Pancreas (tissue), 10 donors: Measurements from ENCODE around the gene TBX6. TPM values are rescaled to one million over a fixed set of nuclear protein-coding genes. Genes with fewer than 3 reads are reported as not detected.

Experiments used
- ATAC-seq, 4 donors: fragments of 200-7000 bp; cut with Tn5 transposase; one replicate each; pipeline versions ENCODE4 v1.8.0 to v1.9.1; 2020; ENCODE audit warnings: mild to moderate bottlenecking in 4 of 4, moderate library complexity in 4 of 4
- DNase-seq, 6 donors: peaks; one replicate each; pipeline ENCODE4 v3.0.0-alpha.2; 2020
- FAIRE-seq: peaks from 2 replicates; lab custom pipeline; 2012; peaks lifted over from hg19 to GRCh38; lab: Jason Lieb, UNC
- H3K27ac ChIP-seq, 4 donors: fragments of 200-600 bp; sonication (generic); 1 replicate in 3 of 4; 2 replicates in 1 of 4; pipeline versions ENCODE4 v1.5.0 to v1.8.0; 2020
- H3K27me3 ChIP-seq, 4 donors: fragments of 200-600 bp; one replicate each; pipeline ENCODE4 v1.8.0; 2021
- H3K36me3 ChIP-seq, 3 donors: fragments of 200-600 bp; sonication (generic) in 1 of 3; one replicate each; pipeline versions ENCODE4 v1.5.0 to v1.8.0; 2020 to 2021
- H3K4me1 ChIP-seq, 3 donors: fragments of 200-600 bp; one replicate each; pipeline ENCODE4 v1.8.0; 2021
- H3K4me3 ChIP-seq, 4 donors: fragments of 200-600 bp; sonication (generic) in 2 of 4; one replicate each; pipeline versions ENCODE4 v1.5.0 to v1.8.0; 2020 to 2021
- H3K9me3 ChIP-seq, 4 donors: fragments of 200-600 bp; one replicate each; pipeline ENCODE4 v1.8.0; 2021
- WGBS, 2 donors: extraction: QIAGEN DNeasy Blood & Tissue Kit; methylation state at CpG; one replicate each; pipeline ENCODE4 v1.1.7; 2013; 5-methylcytosine and 5-hydroxymethylcytosine counted together
- intact Hi-C, 3 donors: fragments of 100-400 bp; cut with DNase I; formaldehyde crosslinking; loops; one replicate each; pipeline versions ENCODE4 v1.11.1 to v1.14.2; 2022
- polyA plus RNA-seq, 2 donors: library from polyadenylated mRNA; stranded (reverse); fragments of 200-250 nt; gene quantifications; one replicate each; pipeline ENCODE4 v1.2.3, GENCODE V29; 2013
- total RNA-seq, 6 donors: library from RNA; stranded (reverse); fragmentation: NEBNext Ultra II Directional in 4 of 6; extraction: Animal tissue kit (Norgen Biotek cat#: 25700) in 4 of 6; gene quantifications; one replicate each; pipeline versions ENCODE4 v1.2.1 to v1.2.4, GENCODE V29; 2021 to 2023
- TF ChIP-seq, protein P1 (sequence below), 4 donors: fragments of 200-600 bp; sonication (generic) in 3 of 4; IDR thresholded peaks; one replicate each; pipeline versions ENCODE4 v1.5.0 to v1.8.0; 2021; ENCODE audit warnings: antibody characterized with exemption in 4 of 4
- donor health status: healthy with polysubstance abuse.
- donor health status: DM: no; HTN: no; CAD: no; lungs with moderate emphysema.
- donor health status: DM: no; HTN: no; CAD: no.
- donor health status: control.
- donor health status: control.
- donor health status: Bipolar disorder and iron deficiency.
- donor health status: DM: yes; HTN: yes; CAD: no.
- donor health status: DM: no; HTN: no; CAD: no.
- donor health status: DM: no; HTN: no; CAD: no.
- donor health status: DM: yes; HTN: yes; CAD: no.

Gene TBX6
- total and polyA plus RNA-seq, 8 donors, result 1.3 to 3.6 (median 2.1) TPM

DNA sequence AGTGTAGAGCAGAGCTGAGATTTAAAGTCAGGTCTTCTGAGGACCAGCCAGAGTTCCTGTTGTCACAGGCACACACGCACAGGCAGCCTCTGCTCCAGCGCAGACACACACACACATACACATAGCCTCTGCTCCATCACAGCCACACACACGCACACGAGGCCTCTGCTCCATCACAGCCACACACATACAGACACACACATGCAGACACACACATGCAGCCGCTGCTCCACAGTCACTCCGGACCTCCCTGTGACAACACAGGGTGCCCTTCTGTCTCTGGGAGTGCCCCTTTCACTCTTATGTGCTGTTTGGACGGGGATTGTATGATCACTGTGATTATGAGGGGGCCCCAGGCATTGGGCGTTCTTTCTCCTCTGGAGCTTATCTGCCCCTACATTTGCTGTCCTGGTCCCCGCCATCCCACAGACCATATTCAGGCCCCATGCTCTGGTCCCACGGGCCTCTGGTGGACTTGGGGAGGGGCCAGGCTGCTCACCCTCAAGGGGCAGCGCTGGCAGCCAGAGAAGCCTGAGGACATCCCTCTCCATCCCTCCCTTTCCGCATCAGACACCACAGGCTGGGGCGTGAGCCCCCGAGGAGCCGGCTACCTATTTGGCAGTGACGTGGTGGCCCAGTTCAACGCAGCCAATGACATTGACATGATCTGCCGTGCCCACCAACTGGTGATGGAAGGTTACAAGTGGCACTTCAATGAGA is 7.5 kb downstream of the TBX6 start:
- no peak for ATAC-seq
- no peak overlapping the region for H3K27ac ChIP-seq
- H3K4me1 ChIP-seq, result peaks cover 0 to 7% (median 5%) of the 10 kb centered on the region in 3 donors
- no peaks in the 10 kb centered on the region for H3K9me3 ChIP-seq
- H3K36me3 ChIP-seq, result peaks cover 4 to 27% (median 10%) of the 10 kb centered on the region in 3 donors
- no peak for FAIRE-seq
- DNase-seq, result peak in 2 of 6 donors; percentile 28 to 40
- TF ChIP-seq, protein P1, sequence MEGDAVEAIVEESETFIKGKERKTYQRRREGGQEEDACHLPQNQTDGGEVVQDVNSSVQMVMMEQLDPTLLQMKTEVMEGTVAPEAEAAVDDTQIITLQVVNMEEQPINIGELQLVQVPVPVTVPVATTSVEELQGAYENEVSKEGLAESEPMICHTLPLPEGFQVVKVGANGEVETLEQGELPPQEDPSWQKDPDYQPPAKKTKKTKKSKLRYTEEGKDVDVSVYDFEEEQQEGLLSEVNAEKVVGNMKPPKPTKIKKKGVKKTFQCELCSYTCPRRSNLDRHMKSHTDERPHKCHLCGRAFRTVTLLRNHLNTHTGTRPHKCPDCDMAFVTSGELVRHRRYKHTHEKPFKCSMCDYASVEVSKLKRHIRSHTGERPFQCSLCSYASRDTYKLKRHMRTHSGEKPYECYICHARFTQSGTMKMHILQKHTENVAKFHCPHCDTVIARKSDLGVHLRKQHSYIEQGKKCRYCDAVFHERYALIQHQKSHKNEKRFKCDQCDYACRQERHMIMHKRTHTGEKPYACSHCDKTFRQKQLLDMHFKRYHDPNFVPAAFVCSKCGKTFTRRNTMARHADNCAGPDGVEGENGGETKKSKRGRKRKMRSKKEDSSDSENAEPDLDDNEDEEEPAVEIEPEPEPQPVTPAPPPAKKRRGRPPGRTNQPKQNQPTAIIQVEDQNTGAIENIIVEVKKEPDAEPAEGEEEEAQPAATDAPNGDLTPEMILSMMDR (IDR thresholded peaks at IDR 0.05), result no peak
- 84 to 89% methylated on average over 17 to 18 of the region's 18 CpGs for WGBS, 2 donors
- no peak overlapping the region for H3K4me3 ChIP-seq
- intact Hi-C loops, result no loop called here
- no peaks in the 10 kb centered on the region for H3K27me3 ChIP-seq

GRCh38 chr16:30083216-30084055 is 8.3 kb downstream of the TBX6 start:
- intact Hi-C loops, result no loop called here
- 91 to 94% methylated on average over 24 of the region's 24 CpGs for WGBS, 2 donors
- Histone ChIP-seq H3K9me3 (no peaks in the 10 kb centered on the region), H3K36me3 (peaks cover 4 to 27% (median 10%) of the 10 kb centered on the region in 3 donors), H3K27ac (no peak overlapping the region), H3K27me3 (no peaks in the 10 kb centered on the region), H3K4me1 (peaks cover 0 to 7% (median 5%) of the 10 kb centered on the region in 3 donors), H3K4me3 (no peak overlapping the region)
- peak in 2 of 6 donors; percentile 41 to 66 for DNase-seq
- no peak for ATAC-seq
- TF ChIP-seq, protein P1 (IDR thresholded peaks at IDR 0.05), result no peak
- no peak for FAIRE-seq

GRCh38 chr16:30082545-30083090 is 9.1 kb downstream of the TBX6 start:
- peaks cover 4 to 27% (median 10%) of the 10 kb centered on the region in 3 donors for H3K36me3 ChIP-seq

DNA sequence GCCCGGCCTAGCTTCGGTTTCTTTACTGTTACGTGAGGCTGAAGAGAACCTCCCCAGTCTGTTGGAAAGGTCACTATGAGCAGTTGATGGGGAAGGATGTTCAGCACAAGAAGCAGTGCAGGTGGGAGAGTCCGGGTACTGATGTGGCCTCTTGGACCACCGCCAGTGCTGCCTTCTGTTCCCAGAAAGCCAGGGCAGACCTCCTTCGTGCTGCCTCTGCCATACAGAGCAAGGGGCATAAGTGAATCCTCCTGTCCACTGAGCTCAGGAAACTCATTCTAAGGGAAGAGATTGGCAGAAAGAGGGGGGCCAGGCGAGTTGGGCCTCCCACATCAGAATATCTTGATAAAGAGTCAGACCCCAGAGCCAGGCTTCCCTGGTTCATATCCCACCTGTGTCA is 12.2 kb downstream of the TBX6 start:
- peaks cover 4 to 19% (median 4%) of the 10 kb centered on the region in 3 donors for H3K36me3 ChIP-seq
- no peak for FAIRE-seq

More at GRCh38 chr16:30082545-30083090, 9.1 kb downstream of the TBX6 start:
- peak in 2 of 6 donors; percentile 36 to 51 for DNase-seq
- intact Hi-C loops, result no loop called here
- Histone ChIP-seq H3K4me3 (no peak overlapping the region), H3K27me3 (no peaks in the 10 kb centered on the region), H3K27ac (no peak overlapping the region), H3K4me1 (peaks cover 0 to 7% (median 6%) of the 10 kb centered on the region in 3 donors), H3K9me3 (no peaks in the 10 kb centered on the region)
- no peak for ATAC-seq
- FAIRE-seq, result no peak
- 87 to 89% methylated on average over 20 of the region's 20 CpGs for WGBS, 2 donors
- TF ChIP-seq, protein P1 (IDR thresholded peaks at IDR 0.05), result no peak

More for the DNA sequence above, 12.2 kb downstream of the TBX6 start:
- no peak for ATAC-seq
- TF ChIP-seq, protein P1 (IDR thresholded peaks at IDR 0.05), result no peak
- no peak overlapping the region for H3K27ac ChIP-seq
- WGBS, 2 donors, result 88 to 91% methylated on average over 7 of the region's 7 CpGs
- peaks cover 9 to 22% (median 11%) of the 10 kb centered on the region in 3 donors for H3K4me1 ChIP-seq
- no peaks in the 10 kb centered on the region for H3K27me3 ChIP-seq
- intact Hi-C loops, result no loop called here
- H3K9me3 ChIP-seq, result no peaks in the 10 kb centered on the region
- DNase-seq, result peak in 2 of 6 donors; percentile 50 to 58
- H3K4me3 ChIP-seq, result no peak overlapping the region
